Measurements from ENCODE around the gene PTPRT.

- TF ChIP-seq CTCF (IDR thresholded peaks at IDR 0.05; ENCODE audit: low read length) (no peak), EZH2 (optimal IDR thresholded peaks at IDR 0.05; ENCODE audit: low read depth, low read length) (no peak), EZH2phosphoT487 (IDR thresholded peaks at IDR 0.05; ENCODE audit: low read length) (no peak)
These were observed 1095.9 kb downstream of the PTPRT start for GRCh38 chr20:42093542-42094440.

Measured in MM.1S (cell line).